Non-pigmented ciliary epithelial cell (primary cell): ENCODE data around the gene CLNS1A.
"Not testable (repeated sequence)": the region's sequence is repeated elsewhere in the genome, so short reads cannot be mapped to it uniquely, and the experiment has no call there.

ENCODE experiments used
- DNase-seq: peaks from one replicate; pipeline ENCODE4 v3.0.0-alpha.2; 2010; ENCODE audit warnings: low read depth

Gene CLNS1A

GRCh38 chr11:77617892-77618291 is 19.7 kb downstream of the CLNS1A start:
- no peak for DNase-seq

GRCh38 chr11:77611921-77612320 is 25.7 kb downstream of the CLNS1A start:
- no peak for DNase-seq

GRCh38 chr11:77609234-77609633 is 28.4 kb downstream of the CLNS1A start:
- DNase-seq = no peak

GRCh38 chr11:77604281-77604680 is 33.3 kb downstream of the CLNS1A start:
- DNase-seq = no peak

- peak; percentile 74 for DNase-seq
These were observed 35.1 kb downstream of the CLNS1A start for GRCh38 chr11:77602381-77603088.

GRCh38 chr11:77598195-77598594 is 39.4 kb downstream of the CLNS1A start:
- no peak for DNase-seq

- DNase-seq = no peak
These were observed 41.0 kb downstream of the CLNS1A start for GRCh38 chr11:77596626-77597025.

- no peak for DNase-seq
These were observed 43.7 kb downstream of the CLNS1A start for GRCh38 chr11:77593883-77594282.

- DNase-seq = no peak
These were observed 44.9 kb downstream of the CLNS1A start for GRCh38 chr11:77592727-77593126.

- no peak for DNase-seq
These were observed 47.3 kb downstream of the CLNS1A start for GRCh38 chr11:77590194-77590782.

- peak; percentile 41 for DNase-seq
These were observed 47.9 kb downstream of the CLNS1A start, which contains the start of gene AQP11 for GRCh38 chr11:77589521-77590193. TSS of gene AQP11 (plus strand) at chr11:77589953. CDS start at chr11:77589993, 40 bp downstream.

GRCh38 chr11:77589181-77589520 is 48.4 kb downstream of the CLNS1A start:
- no peak for DNase-seq

GRCh38 chr11:77580712-77581337 is 56.8 kb downstream of the CLNS1A start:
- no peak for DNase-seq

GRCh38 chr11:77575428-77575827 is 62.2 kb downstream of the CLNS1A start:
- DNase-seq = not testable (repeated sequence)

GRCh38 chr11:77570896-77571295 is 66.7 kb downstream of the CLNS1A start:
- not testable (repeated sequence) for DNase-seq

- DNase-seq = no peak
These were observed 67.9 kb downstream of the CLNS1A start for GRCh38 chr11:77569676-77570070.

- no peak for DNase-seq
These were observed 68.5 kb downstream of the CLNS1A start for GRCh38 chr11:77568916-77569675.

GRCh38 chr11:77568306-77568705 is 69.3 kb downstream of the CLNS1A start:
- no peak for DNase-seq
